Measurements from ENCODE around the gene INPP5B. TPM values are rescaled to one million over a fixed set of nuclear protein-coding genes. Genes with fewer than 3 reads are reported as not detected.

The INPP5B gene
- total and polyA plus RNA-seq, 10 of the 15 experiments (the other 5 are each of a cell fraction or from before 2014, with no cell fraction given): 10.9 to 54.4 (median 26.9) TPM

- TF ChIP-seq EZH2 (IDR thresholded peaks at IDR 0.05; ENCODE audit: borderline replicate concordance, control insufficient read depth, low read depth, low read length) (no peak), EGR1 (IDR thresholded peaks at IDR 0.05; ENCODE audit: borderline replicate concordance in 1 of 2, low read depth in 2 of 2, low read length in 2 of 2) (no peak), MXI1 (IDR thresholded peaks at IDR 0.05; ENCODE audit: low read depth, low read length) (no peak), POLR2AphosphoS5 (IDR thresholded peaks at IDR 0.05; ENCODE audit: low read length) (no peak), EED (IDR thresholded peaks at IDR 0.05; ENCODE audit: low read depth) (no peak), ZNF24 (IDR thresholded peaks at IDR 0.05) (no peak), LARP7 (IDR thresholded peaks at IDR 0.05) (no peak), E2F4 (IDR thresholded peaks at IDR 0.05; ENCODE audit: low read depth, low read length) (no peak), RUNX3 (IDR thresholded peaks at IDR 0.05; ENCODE audit: low read length) (no peak)
These were observed 125.4 kb downstream of the INPP5B start (continued) for GRCh38 chr1:37821481-37821880.

GRCh38 chr1:37817481-37817880 is 129.4 kb downstream of the INPP5B start:
- TF ChIP-seq, protein P1, sequence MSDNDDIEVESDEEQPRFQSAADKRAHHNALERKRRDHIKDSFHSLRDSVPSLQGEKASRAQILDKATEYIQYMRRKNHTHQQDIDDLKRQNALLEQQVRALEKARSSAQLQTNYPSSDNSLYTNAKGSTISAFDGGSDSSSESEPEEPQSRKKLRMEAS (IDR thresholded peaks at IDR 0.05; ENCODE audit: low read depth, low read length): no peak
- TF ChIP-seq NRF1 (conservative IDR thresholded peaks at IDR 0.05; ENCODE audit: low read depth, low read length): no peak
- TF ChIP-seq SIX5 (IDR thresholded peaks at IDR 0.05; ENCODE audit: low read depth, low read length, severe bottlenecking): no peak
- no peak for TF ChIP-seq CREB1 (IDR thresholded peaks at IDR 0.05; ENCODE audit: low read depth)
- TF ChIP-seq PAX5 (IDR thresholded peaks at IDR 0.05; ENCODE audit: borderline replicate concordance, low read depth, low read length): no peak
- TF ChIP-seq, protein P2, sequence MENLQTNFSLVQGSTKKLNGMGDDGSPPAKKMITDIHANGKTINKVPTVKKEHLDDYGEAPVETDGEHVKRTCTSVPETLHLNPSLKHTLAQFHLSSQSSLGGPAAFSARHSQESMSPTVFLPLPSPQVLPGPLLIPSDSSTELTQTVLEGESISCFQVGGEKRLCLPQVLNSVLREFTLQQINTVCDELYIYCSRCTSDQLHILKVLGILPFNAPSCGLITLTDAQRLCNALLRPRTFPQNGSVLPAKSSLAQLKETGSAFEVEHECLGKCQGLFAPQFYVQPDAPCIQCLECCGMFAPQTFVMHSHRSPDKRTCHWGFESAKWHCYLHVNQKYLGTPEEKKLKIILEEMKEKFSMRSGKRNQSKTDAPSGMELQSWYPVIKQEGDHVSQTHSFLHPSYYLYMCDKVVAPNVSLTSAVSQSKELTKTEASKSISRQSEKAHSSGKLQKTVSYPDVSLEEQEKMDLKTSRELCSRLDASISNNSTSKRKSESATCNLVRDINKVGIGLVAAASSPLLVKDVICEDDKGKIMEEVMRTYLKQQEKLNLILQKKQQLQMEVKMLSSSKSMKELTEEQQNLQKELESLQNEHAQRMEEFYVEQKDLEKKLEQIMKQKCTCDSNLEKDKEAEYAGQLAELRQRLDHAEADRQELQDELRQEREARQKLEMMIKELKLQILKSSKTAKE (IDR thresholded peaks at IDR 0.05; ENCODE audit: low read depth, poor library complexity, severe bottlenecking): no peak
- TF ChIP-seq EP300 (IDR thresholded peaks at IDR 0.05; ENCODE audit: borderline replicate concordance in 1 of 2, control insufficient read depth in 1 of 2, low read depth in 2 of 2, low read length in 2 of 2): no peak
- TF ChIP-seq POLR2A (IDR thresholded peaks at IDR 0.05; ENCODE audit: low read depth, low read length): no peak
- Histone ChIP-seq H3K27ac (ENCODE audit: control insufficient read depth, insufficient read depth) (no peak overlapping the region), H2AFZ (ENCODE audit: control insufficient read depth, low read depth, low read length) (no peak overlapping the region), H3K9ac (ENCODE audit: control insufficient read depth, insufficient read depth, low read length) (no peak overlapping the region), H3K27me3 (replicated peaks in 1 of 2; ENCODE audit: control insufficient read depth in 2 of 2, insufficient read depth in 2 of 2, low read length in 1 of 2) (no peaks in the 10 kb centered on the region), H4K20me1 (ENCODE audit: control insufficient read depth, insufficient read depth) (no peaks in the 10 kb centered on the region), H3K9me3 (replicated peaks; ENCODE audit: control insufficient read depth, insufficient read depth, low read length) (no peaks in the 10 kb centered on the region), H3K4me3 (no peak overlapping the region), H3K4me1 (ENCODE audit: control insufficient read depth, insufficient read depth, low read length) (peaks cover 7% of the 10 kb centered on the region; the same call in 1 of the 2 replicates), H3K79me2 (ENCODE audit: control insufficient read depth, insufficient read depth, low read length) (no peaks in the 10 kb centered on the region), H3K36me3 (ENCODE audit: control insufficient read depth in 2 of 2, insufficient read depth in 2 of 2, low read length in 1 of 2) (peaks cover 20 to 21% of the 10 kb centered on the region in 2 experiments), H3K4me2 (ENCODE audit: control insufficient read depth, insufficient read depth) (no peak overlapping the region)
- POLR2A ChIA-PET: interaction anchor here (1.4 kb wide), 1 partner anchor 42 kb away, joined by 4 read pairs; the partner anchor contains the start of gene MTF1
- no peak for FAIRE-seq
- DNase-seq (ENCODE audit: low read depth, low spot score): no peak
- no TSS peak for BruUV-seq (replicated peaks)
- ATAC-seq: no peak
- RAD21 ChIA-PET (ENCODE audit: unreplicated experiment): interaction anchor here (1.2 kb wide), 1 partner anchor 42 kb away, joined by 3 read pairs; the partner anchor contains the start of gene MTF1
- SMC1A ChIA-PET (ENCODE audit: uncharacterized antibody, unreplicated experiment): interaction anchor here (0.6 to 1.7 kb wide), 5 partner anchors 9 to 202 kb away, joined by 3 to 4 read pairs (median 3); partner anchors contain the start of genes C1orf122 and YRDC
- WGBS (ENCODE audit: insufficient coverage, insufficient replicate concordance, low lambda C conversion rate, missing lambda C conversion rate): 96% methylated on average over 2 of the region's 2 CpGs
- intact Hi-C loops (cut with micrococcal nuclease; ENCODE audit: unreplicated experiment): no loop called here
- in situ Hi-C loops (cut with MboI): no loop called here
- CTCF ChIA-PET: interaction anchor here (1.0 to 4.2 kb wide), 2 partner anchors 42 to 45 kb away, joined by 3 to 9 read pairs; partner anchors contain the start of gene MTF1
